EH (cell line): ENCODE data around the gene ABCA2.
A peak's percentile ranks its signal among the peaks of the same experiment; 100 is the strongest.

Experiments
- DNase-seq: peaks from one replicate; pipeline ENCODE4 v3.0.0-alpha.2; 2015; ENCODE audit warnings: low read depth

The ABCA2 gene

DNA sequence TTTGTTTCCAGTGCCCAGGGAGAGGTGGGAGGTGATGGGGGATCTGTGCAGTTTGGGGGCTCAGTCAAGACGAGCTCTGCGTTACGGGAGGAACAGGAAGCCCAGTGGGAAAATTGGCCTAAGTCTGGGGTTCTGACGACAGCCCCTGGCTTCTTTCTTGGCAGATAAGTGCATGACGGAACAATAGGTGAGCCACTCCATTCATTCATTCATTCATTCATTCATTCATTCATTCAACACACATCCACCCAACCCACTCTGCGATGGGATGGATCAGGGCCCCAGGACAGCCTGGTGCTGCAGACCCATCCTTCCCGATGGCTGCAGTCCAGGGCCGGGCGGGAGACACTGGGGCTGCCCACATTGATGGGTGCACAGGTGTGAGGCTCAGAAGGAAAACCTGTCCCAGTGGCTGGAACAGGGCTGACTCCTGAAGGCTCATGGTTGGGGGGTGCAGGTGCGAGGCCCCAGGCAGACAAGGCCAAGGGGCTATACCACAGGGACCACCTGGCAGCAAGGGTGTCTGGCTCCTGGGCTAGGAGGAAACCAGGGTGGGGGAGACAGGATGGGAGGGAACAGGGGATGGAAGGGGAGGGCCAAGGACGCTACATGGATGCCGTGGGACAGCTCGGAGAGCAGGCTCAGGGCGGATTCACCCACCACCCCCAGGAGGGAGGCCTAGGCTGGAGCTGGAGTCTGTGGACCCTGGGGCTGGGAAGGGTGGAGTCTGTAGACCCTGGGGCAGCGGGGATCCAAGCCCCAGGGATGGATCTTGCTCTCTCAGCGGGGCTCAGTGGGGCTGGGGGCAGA is 47.2 kb downstream of the ABCA2 start:
- DNase-seq: no peak

DNA sequence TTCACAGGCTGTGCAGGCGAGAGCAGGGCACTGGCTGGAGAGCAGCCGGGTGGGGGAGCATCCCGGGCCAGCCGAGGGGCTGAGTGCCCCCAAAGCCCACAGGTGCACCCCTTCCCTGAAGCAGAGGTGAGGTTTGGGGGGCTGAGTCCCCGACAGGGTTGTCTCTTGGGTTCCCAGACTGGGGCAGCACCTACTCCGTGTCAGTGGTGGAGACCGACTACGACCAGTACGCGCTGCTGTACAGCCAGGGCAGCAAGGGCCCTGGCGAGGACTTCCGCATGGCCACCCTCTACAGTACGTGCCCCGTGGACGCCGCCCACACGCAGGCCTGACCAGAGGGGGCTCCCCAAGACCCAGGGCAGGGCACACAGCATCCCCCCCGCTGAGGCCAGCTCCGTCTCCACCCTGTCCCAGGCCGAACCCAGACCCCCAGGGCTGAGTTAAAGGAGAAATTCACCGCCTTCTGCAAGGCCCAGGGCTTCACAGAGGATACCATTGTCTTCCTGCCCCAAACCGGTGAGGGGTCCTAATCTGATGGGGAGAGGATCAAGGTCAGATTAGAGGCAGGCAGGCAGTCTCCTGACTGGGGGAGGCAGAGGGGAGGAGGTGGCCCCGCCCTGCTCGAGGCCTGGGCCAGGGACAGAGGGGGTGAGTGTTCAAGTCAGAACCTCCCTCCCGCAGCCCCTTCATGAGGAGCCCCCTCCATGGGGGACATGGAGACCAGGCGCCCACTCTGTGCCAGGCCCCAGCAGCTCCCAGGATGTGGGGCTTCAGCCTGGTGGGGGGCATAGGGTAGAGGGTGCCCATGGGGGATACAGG is 48.1 kb downstream of the ABCA2 start:
- DNase-seq: no peak

DNA sequence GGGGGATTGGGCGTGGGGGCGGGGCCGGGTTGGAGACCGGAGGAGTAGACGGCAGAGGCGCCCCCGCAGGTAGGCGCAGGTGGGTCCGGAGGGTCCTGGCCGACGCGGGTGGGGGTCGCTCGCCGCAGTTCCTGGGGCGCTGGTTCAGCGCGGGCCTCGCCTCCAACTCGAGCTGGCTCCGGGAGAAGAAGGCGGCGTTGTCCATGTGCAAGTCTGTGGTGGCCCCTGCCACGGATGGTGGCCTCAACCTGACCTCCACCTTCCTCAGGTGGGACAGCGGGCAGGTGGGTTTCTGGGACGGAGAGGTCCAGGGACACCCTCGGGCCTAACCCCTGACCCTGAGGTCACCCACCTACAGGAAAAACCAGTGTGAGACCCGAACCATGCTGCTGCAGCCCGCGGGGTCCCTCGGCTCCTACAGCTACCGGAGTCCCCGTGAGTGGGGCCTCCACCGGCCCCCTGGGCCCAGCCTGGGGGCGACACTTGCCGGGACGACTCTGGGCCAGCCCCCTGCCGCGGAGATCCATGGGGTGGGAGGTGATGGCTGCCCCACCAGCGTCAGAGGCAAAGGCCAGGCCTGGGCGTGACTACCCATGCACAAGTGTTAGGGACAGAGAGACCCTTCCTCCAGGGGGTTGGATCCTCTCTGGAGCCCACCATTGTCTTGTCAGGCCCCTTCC is 49.0 kb downstream of the ABCA2 start:
- no peak for DNase-seq

DNA sequence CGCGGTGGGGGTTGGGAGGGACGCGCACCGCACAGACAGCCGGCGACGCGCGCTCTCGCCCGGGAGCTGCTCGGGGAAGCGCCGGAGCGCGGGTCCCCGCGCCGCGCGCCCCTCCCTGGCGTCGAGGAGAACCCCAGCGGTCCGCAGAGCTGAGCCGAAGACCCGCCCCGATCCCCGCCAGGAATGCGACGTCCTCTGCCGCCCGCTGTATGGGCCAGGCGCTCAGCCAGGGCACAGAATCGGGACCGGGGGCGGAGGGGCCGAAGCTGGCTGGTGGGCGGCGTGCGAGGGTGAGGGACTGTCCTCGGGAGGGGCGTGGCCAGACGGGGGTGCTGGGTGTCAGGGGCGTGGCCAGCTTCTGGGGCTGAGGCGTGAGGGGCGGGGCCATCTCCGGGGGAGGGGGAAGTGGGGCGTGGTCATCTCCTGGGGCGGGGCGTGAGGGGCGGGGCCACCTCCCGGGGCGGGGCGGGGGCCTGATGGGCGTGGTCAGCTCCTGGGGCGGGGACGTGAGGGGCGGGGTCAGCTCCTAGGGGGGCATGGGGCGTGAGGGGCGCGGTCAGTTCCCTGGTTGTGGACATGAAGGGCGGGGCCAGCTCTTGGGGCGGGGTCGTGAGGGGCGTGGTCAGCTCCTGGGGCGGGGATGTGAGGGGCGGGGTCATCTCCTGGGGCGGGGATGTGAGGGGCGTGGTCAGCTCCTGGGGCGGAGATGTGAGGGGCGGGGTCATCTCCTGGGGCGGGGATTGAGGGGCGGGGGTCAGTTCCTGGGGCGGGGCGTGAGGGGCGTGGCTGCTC is 49.8 kb downstream of the ABCA2 start:
- DNase-seq: peak; percentile 63

DNA sequence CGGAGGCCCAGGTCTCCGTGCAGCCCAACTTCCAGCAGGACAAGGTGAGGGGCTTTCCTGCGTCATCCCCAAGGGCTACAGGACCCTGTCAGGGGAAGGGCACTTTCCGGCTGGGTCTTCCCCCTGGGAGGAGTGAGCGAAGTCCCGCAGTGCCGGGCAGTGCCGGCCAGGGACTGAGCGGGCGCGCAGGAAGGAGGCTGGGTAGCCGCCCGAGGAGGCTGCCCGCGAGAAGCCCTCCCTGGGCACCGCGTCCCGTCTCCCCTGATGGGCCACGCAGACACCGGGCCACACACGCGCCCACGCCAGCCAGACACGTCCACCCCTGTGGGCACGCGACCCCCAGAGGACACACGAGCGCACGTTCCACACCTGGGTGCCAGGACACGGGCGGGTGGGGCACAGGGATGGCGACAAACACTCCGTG is 50.4 kb downstream of the ABCA2 start:
- DNase-seq: no peak

DNA sequence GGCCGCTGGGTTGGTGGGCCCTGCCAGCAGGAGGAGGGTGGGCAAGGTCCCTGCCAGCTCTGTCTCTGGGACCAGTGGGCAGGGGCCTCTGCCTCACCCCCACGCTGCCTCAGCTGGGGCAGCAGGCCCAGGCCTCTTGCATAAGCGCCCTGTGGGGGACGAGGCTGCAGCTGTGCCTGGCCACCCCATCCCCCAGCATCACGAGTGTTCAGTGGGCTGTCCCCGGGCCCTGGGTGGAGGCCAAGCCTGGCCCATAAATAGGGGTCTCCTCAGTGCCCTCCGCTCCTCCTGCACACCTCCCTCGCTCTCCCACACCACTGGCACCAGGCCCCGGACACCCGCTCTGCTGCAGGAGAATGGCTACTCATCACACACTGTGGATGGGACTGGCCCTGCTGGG is 50.8 kb downstream of the ABCA2 start, which contains the start of gene PTGDS:
PTGDS (plus strand) TSS at position 282 of the 400 bp plus-strand sequence; CDS start at position 357, 75 bp downstream.
- DNase-seq: no peak

DNA sequence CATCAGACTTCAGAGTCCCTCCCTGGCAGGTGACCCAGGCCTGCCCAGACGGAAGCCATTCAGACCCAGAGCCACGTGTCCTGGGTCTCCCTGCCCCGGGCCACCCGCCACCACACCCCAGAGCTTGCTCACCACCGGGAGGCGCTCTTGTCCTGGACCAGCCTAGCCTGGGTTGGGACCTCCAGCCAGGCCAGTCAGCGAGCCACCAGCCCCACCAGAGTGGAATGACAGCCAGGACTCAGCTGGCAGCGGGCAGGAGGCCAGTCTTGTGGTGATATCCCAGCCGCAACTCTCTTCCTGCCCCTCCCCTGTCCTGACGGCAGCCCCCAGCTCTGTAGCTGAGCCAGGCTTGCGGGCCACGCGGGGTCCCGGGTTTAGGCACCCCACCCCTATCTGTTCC is 52.4 kb downstream of the ABCA2 start:
- DNase-seq: no peak

DNA sequence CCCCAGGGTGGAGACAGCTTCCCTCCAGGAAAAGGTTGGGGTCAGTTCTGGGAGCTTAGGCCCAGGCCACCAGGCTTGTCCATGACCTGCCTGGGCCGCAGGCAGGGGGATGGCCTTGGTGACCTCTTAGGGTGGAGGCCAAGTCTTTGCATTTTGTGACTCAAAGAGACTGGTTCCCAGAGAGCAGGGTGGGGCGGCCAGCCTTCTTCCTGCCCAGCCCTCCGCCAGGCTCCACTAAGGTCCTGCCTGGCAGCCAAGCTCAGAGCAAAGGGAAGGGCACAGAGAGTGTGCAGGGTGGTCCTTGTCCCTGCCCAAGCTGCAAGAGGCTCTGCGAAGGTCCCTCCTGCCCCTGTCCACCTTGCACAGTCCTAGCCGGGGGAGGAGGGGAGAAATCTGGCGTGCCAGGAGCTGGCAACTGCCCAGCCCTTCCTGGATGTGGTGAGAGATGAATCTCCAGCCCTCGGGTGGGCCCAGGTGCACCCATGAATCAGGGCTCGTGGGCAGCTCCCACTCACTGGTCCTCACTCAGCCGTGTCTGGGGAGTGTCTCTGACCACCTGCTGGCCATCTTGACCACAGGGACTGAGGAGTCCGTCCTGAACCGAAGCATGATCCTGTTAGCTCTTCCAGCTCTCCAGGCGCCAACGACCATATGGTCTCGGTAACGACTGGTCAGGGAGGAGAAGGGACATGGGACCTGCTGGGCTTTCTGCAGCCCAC is 53.1 kb downstream of the ABCA2 start:
- no peak for DNase-seq

DNA sequence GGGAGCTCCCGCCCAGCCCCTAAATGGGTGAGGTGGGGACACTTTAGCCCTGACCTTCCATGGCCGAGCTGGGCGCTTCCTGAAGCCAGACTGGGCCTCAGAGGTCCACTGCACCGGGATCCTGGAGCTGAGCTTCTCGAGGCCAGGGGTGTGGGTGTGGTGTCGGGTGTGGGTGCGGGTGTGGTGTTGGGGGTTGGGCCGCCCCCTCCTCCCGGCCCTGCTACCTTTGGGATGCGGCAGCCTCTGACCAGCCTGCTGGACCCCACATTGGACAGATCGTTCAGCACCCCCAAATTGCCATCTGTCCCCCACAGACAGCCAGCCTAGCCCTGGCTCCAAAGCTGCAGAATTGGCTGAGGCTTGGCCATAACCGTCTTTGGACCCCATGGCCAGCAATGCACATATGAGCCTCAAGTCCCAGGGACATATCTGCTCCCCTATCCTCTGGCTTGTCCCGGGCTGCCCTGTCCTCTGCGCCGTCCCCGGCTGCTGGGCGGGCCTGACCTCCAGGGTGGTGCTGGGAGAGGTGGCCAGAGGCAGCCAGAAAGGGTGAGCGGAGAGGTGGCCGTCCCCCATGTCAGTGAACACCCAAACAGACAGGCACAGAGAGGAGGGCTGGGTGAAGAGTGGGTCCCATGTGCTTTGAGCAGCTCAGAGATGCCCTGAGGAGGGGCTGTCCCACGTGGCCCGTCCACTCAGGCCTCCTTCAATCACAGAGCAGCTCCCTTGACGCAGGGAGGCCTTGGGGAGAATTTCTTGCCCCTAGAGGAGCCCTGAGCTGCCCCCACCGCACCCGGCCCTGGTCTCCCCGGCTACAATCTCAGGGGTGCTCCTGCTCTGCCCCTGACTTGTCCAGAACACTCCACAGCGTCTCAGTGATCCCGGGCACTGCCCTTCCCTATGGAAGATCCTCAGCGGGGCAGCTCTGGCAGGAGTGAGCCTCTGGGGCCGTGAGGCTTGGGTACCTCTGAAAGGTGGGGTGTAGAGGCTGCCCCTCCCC is 54.1 kb downstream of the ABCA2 start:
- no peak for DNase-seq

DNA sequence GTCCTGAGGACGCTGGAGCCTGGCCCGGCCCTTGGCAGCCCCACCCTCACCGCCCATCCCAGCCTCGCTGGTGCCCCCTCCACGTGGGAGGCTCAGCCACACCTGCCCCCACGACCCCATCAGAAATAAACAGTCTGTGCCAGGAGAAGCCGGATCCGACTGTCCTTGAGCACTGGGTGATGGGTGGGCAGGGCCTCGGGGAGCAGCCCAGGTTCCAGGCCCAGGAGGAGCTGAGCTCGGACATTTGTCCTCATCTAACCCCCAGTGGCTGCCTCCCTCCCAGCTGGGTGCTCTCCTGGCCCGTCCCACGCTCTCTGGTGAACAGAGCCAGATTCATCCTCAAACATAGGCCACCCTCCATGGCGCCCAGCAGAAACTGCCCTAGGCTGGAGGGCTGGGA is 55.3 kb downstream of the ABCA2 start:
- DNase-seq: no peak

DNA sequence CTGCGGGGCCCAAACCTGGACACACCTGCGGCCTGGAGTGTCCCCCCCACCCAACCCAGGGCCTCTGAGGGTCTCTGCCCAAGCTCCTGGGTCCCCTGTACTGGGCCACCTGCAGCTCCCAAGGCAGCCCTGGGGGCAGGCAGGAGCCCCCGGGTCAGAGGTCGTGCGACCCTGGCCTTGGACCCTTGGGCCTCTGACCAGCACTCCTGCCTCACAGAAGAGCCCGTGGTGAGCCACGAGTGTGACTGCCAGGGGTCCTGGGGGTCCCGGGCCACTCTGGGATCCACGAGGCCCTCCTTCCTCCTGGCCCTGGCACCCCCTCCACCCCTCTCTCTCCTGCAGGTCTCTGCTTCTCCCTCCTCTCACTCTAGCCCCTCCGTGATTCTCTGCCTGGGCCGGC is 55.7 kb downstream of the ABCA2 start:
- no peak for DNase-seq

DNA sequence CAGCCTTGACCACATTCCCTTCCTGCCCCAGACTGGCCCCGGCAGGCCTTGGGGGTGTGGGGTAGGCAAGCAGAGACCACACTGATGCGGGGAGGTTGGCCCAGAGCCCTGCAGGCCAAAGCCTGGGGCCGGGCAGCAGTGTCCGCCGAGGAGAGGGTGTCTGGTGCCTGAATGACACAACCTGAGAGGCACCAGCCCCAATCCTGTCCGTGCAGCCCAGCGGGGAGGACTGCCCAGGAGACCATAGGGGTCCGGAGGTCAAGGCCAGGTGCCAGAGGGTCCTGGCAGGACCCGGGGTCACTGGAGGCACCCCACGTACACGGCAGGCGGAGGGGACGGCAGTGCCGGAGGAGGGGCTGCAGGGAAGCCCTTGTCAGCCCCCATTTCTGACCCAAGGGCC is 56.3 kb downstream of the ABCA2 start:
- no peak for DNase-seq

DNA sequence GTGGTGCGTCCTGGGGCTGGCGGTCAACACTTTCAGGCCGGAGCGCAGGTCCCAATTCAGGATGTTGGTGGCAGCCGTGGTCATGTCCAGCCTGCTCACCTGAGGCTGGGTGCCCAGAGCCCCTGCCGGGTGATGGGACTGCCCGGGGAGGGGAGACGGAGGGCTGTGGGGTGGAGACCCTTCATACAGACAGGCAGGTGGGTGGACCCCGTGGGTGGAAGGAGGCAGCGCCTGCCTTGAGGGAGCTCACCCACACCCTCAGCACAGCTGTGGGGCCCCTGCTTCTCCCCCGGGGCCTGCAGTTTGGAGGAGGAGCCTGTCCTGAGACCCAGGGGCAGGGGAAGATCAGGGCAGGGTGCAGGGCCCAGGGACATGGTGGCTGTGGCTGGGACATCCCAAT is 57.7 kb downstream of the ABCA2 start:
- DNase-seq: no peak

DNA sequence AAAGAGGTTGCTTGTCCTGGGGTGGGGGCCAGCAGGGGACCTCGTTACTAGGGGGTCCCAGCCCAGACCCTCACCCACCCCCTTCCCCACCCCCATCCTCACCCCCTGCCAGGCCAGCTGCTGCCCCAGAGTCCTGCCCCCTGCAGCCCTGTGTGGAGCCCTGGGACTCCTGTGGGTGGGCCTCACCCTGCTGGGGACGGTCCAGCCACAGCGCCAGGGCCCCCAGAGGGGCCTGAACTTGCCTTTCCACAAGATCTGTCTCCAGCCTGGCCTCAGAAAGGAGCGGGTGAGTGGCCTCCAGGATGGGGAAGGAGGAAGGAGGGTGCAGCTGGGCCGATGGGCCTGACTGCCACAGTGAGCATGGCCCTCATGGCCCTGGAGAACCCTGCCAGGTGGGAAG is 58.3 kb downstream of the ABCA2 start:
- DNase-seq: no peak

DNA sequence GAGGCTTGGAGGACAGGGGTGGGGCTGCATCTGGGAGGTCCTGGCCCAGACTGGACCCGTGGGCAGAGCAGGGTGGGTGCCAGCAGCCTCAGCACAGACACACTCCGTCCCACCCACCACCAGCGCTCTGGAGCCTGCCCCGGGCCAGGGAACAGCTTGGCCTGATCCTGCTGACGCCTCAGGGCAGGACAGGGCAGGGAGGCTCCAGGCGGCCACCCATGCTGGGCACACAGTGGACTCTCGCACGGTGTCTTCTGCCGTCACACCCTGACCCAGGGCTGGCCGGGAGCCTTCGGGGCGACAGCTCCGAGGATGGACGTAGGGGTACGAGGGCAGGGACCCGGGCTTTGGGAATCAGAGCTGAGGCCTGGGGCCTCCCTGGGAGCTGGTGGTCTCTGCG is 58.9 kb downstream of the ABCA2 start:
- no peak for DNase-seq

DNA sequence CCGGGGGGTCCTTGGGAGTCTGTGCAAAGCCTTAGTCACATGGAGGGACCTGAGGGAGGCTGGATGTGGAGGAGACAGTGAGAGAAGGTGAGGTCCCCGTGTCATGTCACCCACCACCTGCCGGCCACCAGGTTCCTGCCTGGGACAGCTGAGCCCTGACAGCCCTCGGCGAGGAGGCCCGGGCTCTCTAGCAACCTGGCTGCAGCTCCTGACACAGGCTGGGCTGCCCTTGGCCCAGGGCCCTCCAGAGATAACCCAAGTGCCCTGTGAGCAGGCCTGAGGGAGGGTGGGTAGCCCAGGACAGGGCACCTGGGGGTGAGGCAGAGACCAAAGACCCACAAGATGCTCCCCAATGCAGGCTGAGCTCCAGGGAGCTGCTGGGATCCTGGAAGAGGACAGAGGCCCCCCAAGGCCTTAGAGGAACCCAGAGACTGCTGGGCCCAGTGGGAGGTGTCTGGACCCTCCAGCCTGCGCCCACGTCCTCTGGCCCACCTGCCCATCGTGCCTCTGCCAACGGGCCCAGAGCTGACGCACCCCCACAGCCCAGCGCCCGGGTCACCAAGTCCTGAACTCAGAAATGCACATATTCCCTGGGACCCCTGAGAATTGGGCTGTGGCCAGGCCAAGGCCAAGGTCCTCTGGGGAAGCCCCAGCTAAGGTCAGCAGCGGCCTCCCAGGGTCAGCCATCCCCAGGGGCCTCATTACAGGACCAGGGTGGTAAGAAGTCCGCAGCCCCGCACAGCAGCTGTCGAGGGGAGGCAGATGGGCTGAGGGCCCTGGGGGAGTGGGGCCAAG is 59.5 kb downstream of the ABCA2 start:
- no peak for DNase-seq

DNA sequence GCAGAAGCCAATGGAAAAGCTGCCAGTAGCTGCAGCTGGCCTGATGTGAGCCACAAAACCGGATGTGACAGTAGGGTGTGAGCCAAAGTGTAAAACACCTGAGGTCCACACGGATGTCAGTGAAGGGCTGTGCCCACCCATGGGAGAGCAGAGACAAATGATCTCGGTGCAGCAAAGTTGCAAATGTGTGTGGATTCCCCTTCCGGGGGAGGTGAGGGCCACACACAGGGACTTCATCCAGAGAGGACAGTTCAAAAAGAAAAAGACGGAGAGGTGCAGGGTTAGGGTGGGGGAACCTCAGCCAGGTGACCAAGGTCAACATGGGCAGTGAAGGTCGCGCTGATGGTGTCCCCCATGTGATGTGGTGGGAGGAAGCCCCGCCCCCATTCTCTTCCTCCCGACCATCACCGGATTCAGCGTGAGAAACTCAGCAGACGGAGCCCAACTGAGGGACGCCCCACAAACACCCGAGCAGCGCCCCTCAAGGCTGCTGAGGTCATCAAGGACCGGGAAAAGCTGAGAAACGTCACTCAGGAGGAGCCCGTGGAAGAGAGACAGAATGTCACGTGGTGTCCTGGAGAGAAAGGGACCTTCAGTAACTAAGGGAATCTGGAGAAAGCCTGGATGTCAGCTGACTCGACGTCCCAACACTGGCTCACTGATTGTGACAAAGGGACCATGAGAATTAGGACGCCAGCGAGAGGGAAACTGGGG is 62.1 kb downstream of the ABCA2 start:
- DNase-seq: peak; percentile 21

DNA sequence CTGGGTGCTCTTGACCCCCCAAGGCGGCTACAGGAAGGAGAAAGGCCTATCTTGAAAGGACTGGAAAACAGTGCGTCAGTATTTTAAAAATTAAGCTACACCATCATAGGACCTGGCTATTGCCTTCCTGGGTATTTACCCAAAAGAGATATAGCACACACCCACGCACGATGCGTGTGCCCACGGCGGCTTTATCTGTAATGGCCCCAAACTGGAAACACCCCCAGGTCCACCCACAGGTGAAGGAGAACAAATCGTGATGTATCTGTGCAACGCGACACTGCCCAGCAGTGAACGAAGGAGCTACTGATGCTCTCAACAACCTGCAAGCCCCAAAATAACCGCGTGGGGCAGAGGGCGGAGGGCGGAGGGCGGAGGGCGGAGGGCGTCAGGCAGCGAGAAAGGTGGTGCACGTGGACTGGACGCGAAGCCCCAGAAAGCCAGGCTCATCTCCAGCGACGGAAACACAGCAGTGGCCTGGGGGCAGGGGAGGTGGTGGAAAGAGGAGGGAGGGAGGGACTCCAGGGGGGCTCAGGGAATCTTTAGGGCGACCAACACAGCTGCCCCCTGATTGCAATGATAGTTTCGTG is 63.1 kb downstream of the ABCA2 start:
- DNase-seq: no peak
